Stimulated activated CD4-positive, alpha-beta T cell treated with anti-CD3 and anti-CD28 coated beads, Interleukin-2, amount 100 ng/mL, for 4 hours (primary cell): ENCODE results near the gene PHC1.
"Not testable (repeated sequence)": the region's sequence is repeated elsewhere in the genome, so short reads cannot be mapped to it uniquely, and the experiment has no call there.

Experiments used
- DNase-seq: peaks from one replicate; pipeline ENCODE4 v3.0.0-alpha.2; 2020; ENCODE audit warnings: low read depth

PHC1 gene

GRCh38 chr12:8914033-8914715, at the start of gene PHC1:
Gene PHC1 (plus strand): TSS chr12:8914509. CDS start chr12:8917678, 3,169 bp downstream.
- DNase-seq = peak; percentile 76

- DNase-seq = no peak
These were observed 47.9 kb upstream of the PHC1 start for GRCh38 chr12:8866429-8866828.

- DNase-seq = no peak
These were observed 47.3 kb upstream of the PHC1 start for GRCh38 chr12:8867009-8867408.

- no peak for DNase-seq
These were observed 46.5 kb upstream of the PHC1 start for GRCh38 chr12:8867786-8868185.

DNA sequence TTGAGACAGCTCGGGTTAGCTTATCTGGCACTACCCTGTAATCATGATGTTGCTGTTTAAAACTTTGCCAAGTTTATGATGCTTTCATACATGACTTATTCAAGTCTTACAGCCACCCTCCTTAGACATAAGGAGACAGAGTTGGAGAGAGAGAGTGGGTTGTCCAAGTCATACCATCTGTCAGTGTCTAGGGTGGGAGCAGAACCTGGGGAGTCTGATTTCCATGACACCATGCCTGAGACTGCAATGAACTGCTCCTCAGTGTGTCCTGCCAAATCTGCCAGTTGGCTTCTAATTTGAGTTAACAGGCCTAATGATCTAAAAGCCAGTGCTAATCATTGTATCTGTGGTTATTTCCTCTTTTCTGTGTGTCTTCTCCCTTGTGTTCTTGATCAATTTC, 43.7 kb upstream of the PHC1 start:
- DNase-seq = no peak

DNA sequence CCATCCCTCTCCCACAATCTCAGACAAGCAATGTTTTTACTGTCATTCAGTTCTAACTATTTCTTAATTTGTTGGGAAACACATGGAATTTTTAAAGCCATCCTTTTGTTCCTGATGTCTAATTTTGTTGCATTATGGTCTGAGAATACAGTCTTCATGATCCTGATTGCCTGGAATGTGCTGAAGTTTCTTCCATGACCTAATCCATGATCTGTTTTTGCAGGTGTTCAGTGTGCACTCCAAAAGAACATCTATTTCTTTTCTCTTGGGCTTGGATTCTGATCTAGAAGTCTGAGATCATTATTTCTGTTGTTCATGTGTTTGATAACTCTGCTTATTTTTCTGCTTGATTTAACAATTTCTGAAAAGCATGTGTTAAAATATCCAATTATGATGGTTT, 43.2 kb upstream of the PHC1 start:
- DNase-seq = no peak

- DNase-seq = no peak
These were observed 37.4 kb upstream of the PHC1 start for GRCh38 chr12:8876887-8877286.

- no peak for DNase-seq
These were observed 27.6 kb upstream of the PHC1 start for GRCh38 chr12:8886502-8887284.

DNA sequence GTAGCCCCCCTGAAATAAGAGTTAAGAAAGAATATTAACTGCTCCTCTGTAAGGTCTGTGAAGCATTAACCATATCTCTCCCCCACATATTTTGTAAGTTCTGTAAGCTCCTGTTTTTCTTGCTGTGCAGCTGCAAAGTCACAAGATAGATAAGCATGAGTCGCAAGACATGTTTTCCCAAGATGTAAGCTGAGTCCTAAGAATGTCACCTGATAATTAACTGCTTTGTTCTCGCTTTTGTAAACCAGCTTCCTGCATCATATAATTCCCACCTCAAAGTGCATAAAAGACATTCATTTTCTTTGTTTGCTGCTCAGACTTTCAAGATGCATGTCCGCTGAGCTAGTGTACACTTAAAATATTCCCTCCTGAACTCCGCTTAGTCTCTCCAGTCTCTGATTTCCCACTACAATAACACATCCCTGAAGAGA, 27.0 kb upstream of the PHC1 start:
- no peak for DNase-seq

GRCh38 chr12:8890313-8891085, 23.8 kb upstream of the PHC1 start:
- DNase-seq = peak; percentile 32

DNA sequence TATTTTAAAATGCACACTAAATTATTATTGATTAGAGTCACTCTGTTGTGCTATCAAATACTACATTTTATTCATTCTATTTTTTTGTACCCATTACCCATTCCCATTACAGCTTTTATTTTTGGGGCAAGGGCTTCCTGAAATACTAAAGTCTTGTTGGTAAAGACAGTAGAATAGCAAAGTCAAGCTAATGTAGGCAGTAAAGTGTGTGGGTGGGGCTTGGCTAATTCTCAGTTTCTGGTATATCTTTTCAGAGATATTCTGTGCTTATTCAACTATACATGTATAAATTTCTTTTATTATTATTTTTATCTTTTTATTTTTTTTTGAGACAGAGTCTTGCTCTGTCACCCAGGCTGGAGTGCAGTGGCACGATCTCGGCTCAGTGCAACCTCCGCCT, 22.3 kb upstream of the PHC1 start:
- no peak for DNase-seq

GRCh38 chr12:8894378-8894777, 19.9 kb upstream of the PHC1 start:
- no peak for DNase-seq

DNA sequence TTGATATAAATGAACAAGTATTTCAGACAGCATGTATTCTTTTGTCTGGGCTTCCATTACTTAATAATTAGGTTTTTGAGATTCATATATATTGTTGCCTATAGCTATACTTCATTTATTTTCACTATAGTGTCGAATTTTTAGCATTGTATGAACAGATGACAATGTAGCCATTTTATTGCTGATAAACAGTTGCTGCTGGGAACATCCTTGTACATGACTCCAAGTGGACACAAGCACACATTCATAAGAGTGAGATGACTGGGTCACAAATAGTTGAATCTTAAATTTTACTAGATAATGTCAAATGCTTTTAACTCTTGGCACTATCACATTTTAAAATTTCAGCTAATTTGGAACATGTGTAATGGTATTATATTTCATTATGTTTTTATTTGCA, 19.3 kb upstream of the PHC1 start:
- no peak for DNase-seq

- no peak for DNase-seq
These were observed 17.2 kb upstream of the PHC1 start for GRCh38 chr12:8897081-8897480.

DNA sequence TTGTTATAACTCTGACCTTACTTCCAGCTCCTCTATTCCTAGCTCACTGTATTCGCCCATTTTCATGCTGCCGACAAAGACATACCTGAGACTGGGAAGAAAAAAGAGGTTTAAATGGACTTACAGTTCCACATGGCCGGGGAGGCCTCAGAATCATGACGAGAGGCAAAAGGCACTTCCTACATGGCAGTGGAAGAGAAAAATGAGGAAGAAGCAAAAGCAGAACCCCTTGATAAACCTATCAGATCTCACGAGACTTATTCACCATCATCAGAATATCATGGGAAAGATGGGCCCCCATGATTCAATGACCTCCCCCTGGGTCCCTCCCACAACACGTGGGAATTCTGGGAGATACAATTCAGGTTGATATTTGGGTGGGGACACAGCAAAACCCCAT, 14.5 kb upstream of the PHC1 start:
- no peak for DNase-seq

DNA sequence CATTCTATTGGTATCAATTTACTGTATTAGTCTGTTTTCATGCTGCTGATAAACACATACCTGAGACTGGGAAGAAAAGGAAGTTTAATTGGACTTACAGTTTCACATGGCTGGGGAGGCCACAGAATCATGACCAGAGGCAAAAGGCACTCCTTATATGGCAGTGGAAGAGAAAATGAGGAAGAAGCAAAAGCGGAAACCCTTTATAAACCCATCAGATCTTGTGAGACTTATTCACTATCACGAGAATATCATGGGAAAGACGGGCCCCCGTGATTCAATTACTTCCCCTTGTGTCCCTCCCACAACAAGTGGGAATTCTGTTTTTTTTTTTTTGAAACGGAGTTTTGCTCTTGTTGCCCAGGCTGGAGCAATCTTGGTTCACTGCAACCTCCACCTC, 11.6 kb upstream of the PHC1 start:
- DNase-seq = not testable (repeated sequence)

DNA sequence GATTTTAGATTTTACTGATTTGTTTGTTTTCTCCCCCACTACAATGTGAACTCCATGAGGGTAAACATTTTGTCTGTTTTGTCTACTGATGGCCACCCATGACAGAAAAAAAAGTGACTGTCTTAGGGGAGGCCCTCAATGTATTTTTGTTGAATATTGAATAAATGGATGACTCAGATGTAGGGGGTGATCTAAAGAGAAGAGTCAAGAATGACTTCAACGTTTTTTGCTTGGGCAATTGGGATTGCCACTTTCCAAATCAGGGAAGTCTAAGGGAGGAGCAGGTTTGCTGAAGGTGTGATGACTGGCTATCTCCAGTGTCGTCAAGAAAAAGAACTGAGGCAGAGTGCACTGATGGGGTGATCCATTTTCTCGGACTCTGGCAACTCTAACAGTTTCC, 10.7 kb upstream of the PHC1 start:
- no peak for DNase-seq

GRCh38 chr12:8904665-8905064, 9.6 kb upstream of the PHC1 start:
- DNase-seq = no peak

- no peak for DNase-seq
These were observed 8.8 kb upstream of the PHC1 start for GRCh38 chr12:8905546-8905945.

GRCh38 chr12:8906266-8907180, 7.8 kb upstream of the PHC1 start:
- no peak for DNase-seq

- DNase-seq = no peak
These were observed 6.8 kb upstream of the PHC1 start for GRCh38 chr12:8907513-8907912.

GRCh38 chr12:8909752-8910151, 4.6 kb upstream of the PHC1 start:
- no peak for DNase-seq
